Neural crest cell (in vitro differentiated cells): Measurements from ENCODE around the gene PCDHGA4. TPM values are rescaled to one million over a fixed set of nuclear protein-coding genes. Genes with fewer than 3 reads are reported as not detected.
"Not testable (repeated sequence)": the region's sequence is repeated elsewhere in the genome, so short reads cannot be mapped to it uniquely, and the experiment has no call there.

ENCODE experiments used
- DNase-seq: peaks from one replicate; pipeline ENCODE4 v3.0.0; 2021; ENCODE audit warnings: low read depth, mixed read lengths, low spot score
- H3K27ac Mint-ChIP-seq: one replicate; pipeline ENCODE4 v1.8.0; 2021; ENCODE audit warnings: mild to moderate bottlenecking, mixed read lengths; ENCODE audit not compliant: unreplicated experiment
- H3K27me3 Mint-ChIP-seq: 2 replicates; pipeline ENCODE4 v1.8.0; 2021; ENCODE audit warnings: low read depth, mild to moderate bottlenecking, mixed read lengths
- H3K36me3 Mint-ChIP-seq: 2 replicates; pipeline ENCODE4 v1.8.0; 2021; ENCODE audit warnings: low read depth, mild to moderate bottlenecking, mixed read lengths
- H3K4me1 Mint-ChIP-seq: 2 replicates; pipeline ENCODE4 v1.8.0; 2021; ENCODE audit warnings: mixed read lengths
- H3K4me3 Mint-ChIP-seq: one replicate; pipeline ENCODE4 v1.8.0; 2021; ENCODE audit warnings: mild to moderate bottlenecking, mixed read lengths
- H3K9me3 Mint-ChIP-seq: 2 replicates; pipeline ENCODE4 v1.8.0; 2021; ENCODE audit warnings: mixed read lengths
- CTCF ChIP-seq: fragments of 200-600 bp; sonication (generic); conservative IDR thresholded peaks from 2 replicates; pipeline ENCODE4 v1.5.0; 2021; ENCODE audit warnings: antibody characterized with exemption, mild to moderate bottlenecking
- total RNA-seq: library from RNA; stranded (reverse); gene quantifications from 2 replicates; pipeline ENCODE4 v1.2.1, GENCODE V29; 2021

Gene PCDHGA4
- total RNA-seq, 1 donor from 2014 or later = 0.56 TPM

- H3K4me1 Mint-ChIP-seq = peaks cover 27% of the 10 kb centered on the region
- peak within 1 kb of the TSS; percentile 94 for H3K4me3 Mint-ChIP-seq
- H3K27me3 Mint-ChIP-seq = peaks cover 10% of the 10 kb centered on the region
- peak within 1 kb of the TSS; percentile 96 for H3K27ac Mint-ChIP-seq
- DNase-seq = peak; percentile 94
- peak; percentile 97 for TF ChIP-seq CTCF
- H3K36me3 Mint-ChIP-seq = peaks cover 52% of the 10 kb centered on the region
- peaks cover 28% of the 10 kb centered on the region for H3K9me3 Mint-ChIP-seq
Measured at GRCh38 chr5:141320225-141321169, 34.3 kb upstream of the PCDHGA4 start, which contains the start of gene TAF7. TSS of gene TAF7 (minus strand) at chr5:141320784. CDS start at chr5:141320044, 740 bp downstream.

- DNase-seq = no peak
- H3K9me3 Mint-ChIP-seq = peaks cover 28% of the 10 kb centered on the region
- peaks cover 12% of the 10 kb centered on the region for H3K27me3 Mint-ChIP-seq
- H3K4me3 Mint-ChIP-seq = peak overlapping the region; percentile 94
- peaks cover 24% of the 10 kb centered on the region for H3K4me1 Mint-ChIP-seq
- peaks cover 49% of the 10 kb centered on the region for H3K36me3 Mint-ChIP-seq
- H3K27ac Mint-ChIP-seq = no peak overlapping the region
- TF ChIP-seq CTCF = no peak
Measured at GRCh38 chr5:141322261-141322660, 32.6 kb upstream of the PCDHGA4 start.

GRCh38 chr5:141326088-141326854 is 28.6 kb upstream of the PCDHGA4 start:
- peak overlapping the region; percentile 92 for H3K27ac Mint-ChIP-seq
- peaks cover 2% of the 10 kb centered on the region for H3K27me3 Mint-ChIP-seq
- H3K36me3 Mint-ChIP-seq = peaks cover 28% of the 10 kb centered on the region
- peak overlapping the region; percentile 62 for H3K4me3 Mint-ChIP-seq
- no peak for DNase-seq
- no peaks in the 10 kb centered on the region for H3K4me1 Mint-ChIP-seq
- peak; percentile 64 for TF ChIP-seq CTCF
- H3K9me3 Mint-ChIP-seq = peaks cover 11% of the 10 kb centered on the region

- peaks cover 2% of the 10 kb centered on the region for H3K27me3 Mint-ChIP-seq
- H3K27ac Mint-ChIP-seq = no peak overlapping the region
- DNase-seq = no peak
- peaks cover 23% of the 10 kb centered on the region for H3K36me3 Mint-ChIP-seq
- H3K4me1 Mint-ChIP-seq = no peaks in the 10 kb centered on the region
- no peak overlapping the region for H3K4me3 Mint-ChIP-seq
- H3K9me3 Mint-ChIP-seq = peaks cover 11% of the 10 kb centered on the region
- TF ChIP-seq CTCF = no peak
Measured at GRCh38 chr5:141328231-141328630, 26.6 kb upstream of the PCDHGA4 start.

GRCh38 chr5:141330299-141331080 is 24.3 kb upstream of the PCDHGA4 start, which contains the start of gene PCDHGA1:
TSS of gene PCDHGA1 (plus strand) at chr5:141330514.
- H3K27ac Mint-ChIP-seq = no peak within 1 kb of the TSS
- peaks cover 2% of the 10 kb centered on the region for H3K27me3 Mint-ChIP-seq
- H3K4me3 Mint-ChIP-seq = no peak within 1 kb of the TSS
- no peaks in the 10 kb centered on the region for H3K4me1 Mint-ChIP-seq
- peak; percentile 34 for TF ChIP-seq CTCF
- DNase-seq = no peak
- peaks cover 15% of the 10 kb centered on the region for H3K9me3 Mint-ChIP-seq
- H3K36me3 Mint-ChIP-seq = peaks cover 21% of the 10 kb centered on the region

GRCh38 chr5:141332571-141332970 is 22.2 kb upstream of the PCDHGA4 start:
- DNase-seq, H3K4me1 Mint-ChIP-seq, H3K4me3 Mint-ChIP-seq, H3K27ac Mint-ChIP-seq, H3K27me3 Mint-ChIP-seq: not testable (repeated sequence)
- Mint-ChIP-seq H3K36me3 (peaks cover 23% of the 10 kb centered on the region), H3K9me3 (peaks cover 20% of the 10 kb centered on the region)
